Gastrocnemius medialis (tissue), 4 donors: Measurements from ENCODE around the gene RTTN. TPM values are rescaled to one million over a fixed set of nuclear protein-coding genes. Genes with fewer than 3 reads are reported as not detected.
A peak's percentile ranks its signal among the peaks of the same experiment; 100 is the strongest.

Experiments used
- ATAC-seq, 2 donors: fragments of 150-250 bp; one replicate each; pipeline ENCODE4 v1.9.1; 2016
- DNase-seq, 2 donors: peaks; one replicate each; pipeline ENCODE4 v3.0.0-alpha.2; 2019
- H3K27ac ChIP-seq, 4 donors: fragments of 200-600 bp; sonication (generic); 1 replicate in 1 of 4; 2 replicates in 3 of 4; pipeline ENCODE4 v1.5.1; 2016 to 2018; ENCODE audit warnings: mild to moderate bottlenecking in 2 of 4, moderate library complexity in 1 of 4
- H3K27me3 ChIP-seq, 3 donors: fragments of 200-600 bp; sonication (generic) in 2 of 3; 1 replicate in 1 of 3; 2 replicates in 2 of 3; pipeline versions ENCODE4 v1.5.1 to v1.6.0; 2016 to 2019; ENCODE audit warnings: mild to moderate bottlenecking in 1 of 3, moderate library complexity in 1 of 3
- H3K36me3 ChIP-seq, 2 donors: fragments of 200-600 bp; sonication (generic) in 1 of 2; one replicate each; pipeline ENCODE4 v1.5.1; 2017 to 2018
- H3K4me1 ChIP-seq, 2 donors: fragments of 200-600 bp; sonication (generic) in 1 of 2; one replicate each; pipeline ENCODE4 v1.5.1; 2016 to 2017; ENCODE audit warnings: mild to moderate bottlenecking in 2 of 2
- H3K4me3 ChIP-seq, 4 donors: fragments of 200-600 bp; sonication (generic) in 3 of 4; 1 replicate in 1 of 4; 2 replicates in 3 of 4; pipeline ENCODE4 v1.5.1; 2016 to 2019; ENCODE audit warnings: mild to moderate bottlenecking in 2 of 4
- H3K9me3 ChIP-seq, 3 donors: fragments of 200-600 bp; sonication (generic) in 2 of 3; 1 replicate in 1 of 3; 2 replicates in 2 of 3; pipeline ENCODE4 v1.5.1; 2016 to 2019
- POLR2A ChIP-seq, 2 donors: fragments of 450-650 bp; IDR thresholded peaks; one replicate each; pipeline ENCODE4 v1.6.1; 2017; ENCODE audit warnings: antibody characterized with exemption in 2 of 2, mild to moderate bottlenecking in 2 of 2, moderate library complexity in 2 of 2
- in situ Hi-C, 4 donors: fragments of 200-750 bp; cut with MboI; loops; one replicate each; pipeline versions ENCODE4 v1.15.0 to v1.8.0; 2017; ENCODE audit warnings: low sequenced_read_pairs in 4 of 4
- intact Hi-C: fragments of 100-400 bp; cut with DNase I; formaldehyde crosslinking; loops from one replicate; pipeline ENCODE4 v1.15.1; 2023; ENCODE audit warnings: low total_unique reads
- total RNA-seq, 4 donors: library from RNA; depleted of rRNA; stranded (reverse); fragments of >200 nt; gene quantifications; one replicate each; pipeline versions ENCODE4 v1.1.0 to v1.2.3, GENCODE V29; 2016
- TF ChIP-seq, protein P1 (sequence below), 5 experiments: fragments of 450-650 bp in 3 of 5; fragments of 200-600 bp in 2 of 5; sonication (generic) in 2 of 5; IDR thresholded peaks in 4 of 5; conservative IDR thresholded peaks in 1 of 5; 1 replicate in 4 of 5; 2 replicates in 1 of 5; pipeline ENCODE4 v1.5.1; 2016 to 2019; ENCODE audit warnings: antibody characterized with exemption in 5 of 5, mild to moderate bottlenecking in 3 of 5, moderate library complexity in 3 of 5

Gene RTTN
- total RNA-seq, 4 donors from 2014 or later = 3.2 to 9.7 (median 4.9) TPM

DNA sequence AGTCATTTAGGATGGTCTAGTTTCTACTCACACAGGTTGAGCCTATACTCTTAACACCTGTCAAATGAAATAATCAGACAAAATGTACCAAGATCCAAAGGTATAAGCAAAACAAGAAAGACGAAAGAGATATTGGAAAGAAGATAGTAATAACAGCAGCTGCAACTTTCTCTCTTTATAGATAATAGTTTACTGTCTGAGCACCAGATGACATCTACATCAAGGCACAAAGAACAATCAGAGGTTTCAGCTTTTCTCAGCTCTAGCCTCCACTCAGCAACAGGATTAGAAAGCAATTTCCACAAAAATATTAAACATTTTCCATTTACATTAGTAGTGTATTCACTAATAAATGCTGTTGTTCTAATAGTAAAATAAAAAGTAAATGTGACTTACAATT lies 66.3 kb downstream of the RTTN start:
- in situ Hi-C loops = no loop called here
- Histone ChIP-seq H3K27ac (no peak overlapping the region), H3K4me3 (no peak overlapping the region)

DNA sequence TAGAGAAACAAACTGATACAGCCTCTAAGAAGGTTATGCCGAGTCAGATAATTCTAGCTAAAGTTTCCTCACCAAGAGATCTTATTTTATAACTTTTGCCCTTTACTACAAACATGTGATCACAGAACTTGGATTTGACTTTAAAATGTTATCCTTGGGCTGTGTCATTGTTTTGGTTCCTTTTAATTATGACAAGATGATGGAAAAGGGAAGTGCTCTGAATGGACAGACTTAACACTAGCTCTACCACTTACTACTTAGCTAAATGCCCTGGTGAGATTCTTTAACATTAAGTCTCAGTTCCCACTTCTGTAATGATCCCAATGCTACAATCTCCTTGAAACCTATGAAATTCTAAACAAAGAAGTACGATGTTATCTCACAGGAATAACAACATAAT lies 69.9 kb downstream of the RTTN start:
- intact Hi-C loops (no loop called here), in situ Hi-C loops (no loop called here)
- no peak for TF ChIP-seq POLR2A (IDR thresholded peaks at IDR 0.05)
- TF ChIP-seq, protein P1, sequence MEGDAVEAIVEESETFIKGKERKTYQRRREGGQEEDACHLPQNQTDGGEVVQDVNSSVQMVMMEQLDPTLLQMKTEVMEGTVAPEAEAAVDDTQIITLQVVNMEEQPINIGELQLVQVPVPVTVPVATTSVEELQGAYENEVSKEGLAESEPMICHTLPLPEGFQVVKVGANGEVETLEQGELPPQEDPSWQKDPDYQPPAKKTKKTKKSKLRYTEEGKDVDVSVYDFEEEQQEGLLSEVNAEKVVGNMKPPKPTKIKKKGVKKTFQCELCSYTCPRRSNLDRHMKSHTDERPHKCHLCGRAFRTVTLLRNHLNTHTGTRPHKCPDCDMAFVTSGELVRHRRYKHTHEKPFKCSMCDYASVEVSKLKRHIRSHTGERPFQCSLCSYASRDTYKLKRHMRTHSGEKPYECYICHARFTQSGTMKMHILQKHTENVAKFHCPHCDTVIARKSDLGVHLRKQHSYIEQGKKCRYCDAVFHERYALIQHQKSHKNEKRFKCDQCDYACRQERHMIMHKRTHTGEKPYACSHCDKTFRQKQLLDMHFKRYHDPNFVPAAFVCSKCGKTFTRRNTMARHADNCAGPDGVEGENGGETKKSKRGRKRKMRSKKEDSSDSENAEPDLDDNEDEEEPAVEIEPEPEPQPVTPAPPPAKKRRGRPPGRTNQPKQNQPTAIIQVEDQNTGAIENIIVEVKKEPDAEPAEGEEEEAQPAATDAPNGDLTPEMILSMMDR (IDR thresholded peaks at IDR 0.05 in 4 of 5, conservative IDR thresholded peaks at IDR 0.05 in 1 of 5) = no peak
- H3K4me1 ChIP-seq = no peaks in the 10 kb centered on the region
- no peak overlapping the region for H3K27ac ChIP-seq
- H3K27me3 ChIP-seq = no peaks in the 10 kb centered on the region
- DNase-seq (no peak), ATAC-seq (no peak)
- no peaks in the 10 kb centered on the region for H3K9me3 ChIP-seq
- no peak overlapping the region for H3K4me3 ChIP-seq
- H3K36me3 ChIP-seq = peaks cover 0 to 13% of the 10 kb centered on the region in 2 donors

More for the DNA sequence above, 66.3 kb downstream of the RTTN start:
- TF ChIP-seq, protein P1 (IDR thresholded peaks at IDR 0.05 in 4 of 5, conservative IDR thresholded peaks at IDR 0.05 in 1 of 5) = no peak
- TF ChIP-seq POLR2A (IDR thresholded peaks at IDR 0.05) = no peak
- H3K27me3 ChIP-seq = no peaks in the 10 kb centered on the region
- H3K9me3 ChIP-seq = no peaks in the 10 kb centered on the region
- intact Hi-C loops = no loop called here
- DNase-seq = no peak
- H3K4me1 ChIP-seq = no peaks in the 10 kb centered on the region
- H3K36me3 ChIP-seq = peaks cover 0 to 10% of the 10 kb centered on the region in 2 donors
- no peak for ATAC-seq

DNA sequence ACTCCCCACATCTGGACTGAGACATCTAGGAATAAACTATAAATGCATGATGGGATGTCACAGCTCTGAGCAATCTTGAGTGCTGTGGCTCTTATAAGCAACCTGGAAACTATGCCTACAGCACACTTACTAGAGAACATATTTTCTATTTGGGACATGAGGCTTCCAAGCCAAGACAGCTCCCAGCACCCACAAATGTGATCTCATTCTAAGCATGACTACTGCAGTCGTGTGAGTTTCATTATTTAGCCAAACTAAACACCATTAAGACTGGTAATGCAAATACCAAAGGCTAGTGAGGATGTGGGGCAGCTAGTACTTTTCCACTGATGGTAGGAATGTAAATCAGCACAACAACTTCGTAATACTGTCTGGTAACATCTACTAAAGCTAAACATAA lies 72.5 kb downstream of the RTTN start:
- in situ Hi-C loops = no loop called here
- H3K27ac ChIP-seq = no peak overlapping the region
- no peaks in the 10 kb centered on the region for H3K4me1 ChIP-seq
- no peaks in the 10 kb centered on the region for H3K27me3 ChIP-seq
- no peak overlapping the region for H3K4me3 ChIP-seq
- no peaks in the 10 kb centered on the region for H3K9me3 ChIP-seq
- no peak for TF ChIP-seq POLR2A (IDR thresholded peaks at IDR 0.05)
- DNase-seq = no peak
- intact Hi-C loops = no loop called here
- ATAC-seq = peak in 1 of 2 donors; percentile 30
- H3K36me3 ChIP-seq = peaks cover 0 to 18% of the 10 kb centered on the region in 2 donors

DNA sequence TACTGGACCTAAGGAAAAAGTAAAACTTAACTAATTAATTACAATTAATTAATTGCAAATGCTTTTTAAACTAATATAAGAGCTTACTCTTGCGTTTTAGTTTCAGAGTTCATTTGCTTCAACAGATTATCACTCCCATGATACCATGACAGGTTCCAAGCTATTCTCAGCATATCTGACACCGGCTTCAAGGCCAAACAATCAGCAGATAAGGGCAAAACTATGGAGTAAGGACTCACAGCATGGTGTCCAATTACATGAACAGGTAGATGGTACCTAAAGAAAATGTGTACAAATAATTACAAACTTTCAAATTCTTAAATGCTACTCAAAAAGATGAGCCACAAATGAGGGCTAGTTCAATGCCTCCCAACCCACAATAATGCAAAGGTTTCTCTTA lies 77.2 kb downstream of the RTTN start:
- no peaks in the 10 kb centered on the region for H3K27me3 ChIP-seq
- TF ChIP-seq, protein P1 (IDR thresholded peaks at IDR 0.05 in 4 of 5, conservative IDR thresholded peaks at IDR 0.05 in 1 of 5) = no peak
- no peak for TF ChIP-seq POLR2A (IDR thresholded peaks at IDR 0.05)
- intact Hi-C loops (no loop called here), in situ Hi-C loops (no loop called here)
- no peak for DNase-seq
- H3K4me1 ChIP-seq = no peaks in the 10 kb centered on the region
- H3K27ac ChIP-seq = no peak overlapping the region
- ATAC-seq = no peak
- H3K36me3 ChIP-seq = peaks cover 0 to 19% of the 10 kb centered on the region in 2 donors
- no peak overlapping the region for H3K4me3 ChIP-seq
- H3K9me3 ChIP-seq = no peaks in the 10 kb centered on the region

DNA sequence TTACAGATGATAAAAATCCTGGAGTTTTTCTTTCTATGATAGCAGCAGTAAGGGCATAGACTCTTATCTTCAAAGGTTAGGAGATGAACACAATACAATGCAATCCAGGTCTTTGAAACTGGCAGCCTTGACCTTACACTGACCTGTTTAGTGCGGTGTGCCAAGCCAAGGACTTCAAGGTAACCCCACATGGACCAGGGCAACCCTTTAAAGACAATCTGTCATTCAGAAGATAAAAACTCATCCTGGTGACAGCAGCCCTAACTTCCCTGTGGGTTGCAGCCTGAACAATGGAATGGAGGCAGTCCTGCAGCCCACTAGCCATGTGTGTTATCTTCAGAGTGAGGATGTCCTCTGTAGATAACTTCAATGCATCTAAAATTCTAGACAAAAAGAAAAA lies 78.1 kb downstream of the RTTN start:
- no peak overlapping the region for H3K27ac ChIP-seq

More for the DNA sequence above, 78.1 kb downstream of the RTTN start:
- no peaks in the 10 kb centered on the region for H3K27me3 ChIP-seq
- H3K4me1 ChIP-seq = no peaks in the 10 kb centered on the region
- intact Hi-C loops (no loop called here), in situ Hi-C loops (no loop called here)
- ATAC-seq (no peak), DNase-seq (no peak)
- H3K36me3 ChIP-seq = peaks cover 0 to 18% of the 10 kb centered on the region in 2 donors
- H3K9me3 ChIP-seq = no peaks in the 10 kb centered on the region
- H3K4me3 ChIP-seq = no peak overlapping the region
- TF ChIP-seq, protein P1 (IDR thresholded peaks at IDR 0.05 in 4 of 5, conservative IDR thresholded peaks at IDR 0.05 in 1 of 5) = no peak
- no peak for TF ChIP-seq POLR2A (IDR thresholded peaks at IDR 0.05)
